Spleen (tissue), 7 donors: ENCODE results near the gene ADGRL3.

Experiments
- POLR2A ChIP-seq, 3 donors: fragments of 450-650 bp; IDR thresholded peaks; one replicate each; pipeline ENCODE4 v1.5.1; 2017; ENCODE audit warnings: antibody characterized with exemption in 3 of 3, mild to moderate bottlenecking in 1 of 3
- POLR2AphosphoS5 ChIP-seq, 3 donors: sonication (generic); formaldehyde crosslinking; IDR thresholded peaks; one replicate each; pipeline ENCODE4 v1.5.1; 2017; ENCODE audit warnings: antibody characterized with exemption in 3 of 3
- TF ChIP-seq, protein P1 (sequence below), 11 experiments: fragments of 200-600 bp in 7 of 11; fragments of 450-650 bp in 4 of 11; sonication (generic) in 4 of 11; IDR thresholded peaks in 8 of 11; conservative IDR thresholded peaks in 3 of 11; 1 replicate in 7 of 11; 2 replicates in 4 of 11; pipeline versions ENCODE4 v1.4.0 to v1.8.0; 2016 to 2021; ENCODE audit warnings: antibody characterized with exemption in 11 of 11, inconsistent platforms in 4 of 11, mild to moderate bottlenecking in 1 of 11
- donor health status: DM: no; HTN: no; CAD: no; lungs with moderate emphysema.
- donor health status: DM: no; HTN: no; CAD: no.
- donor health status: DM: no; HTN: no; CAD: no.

DNA sequence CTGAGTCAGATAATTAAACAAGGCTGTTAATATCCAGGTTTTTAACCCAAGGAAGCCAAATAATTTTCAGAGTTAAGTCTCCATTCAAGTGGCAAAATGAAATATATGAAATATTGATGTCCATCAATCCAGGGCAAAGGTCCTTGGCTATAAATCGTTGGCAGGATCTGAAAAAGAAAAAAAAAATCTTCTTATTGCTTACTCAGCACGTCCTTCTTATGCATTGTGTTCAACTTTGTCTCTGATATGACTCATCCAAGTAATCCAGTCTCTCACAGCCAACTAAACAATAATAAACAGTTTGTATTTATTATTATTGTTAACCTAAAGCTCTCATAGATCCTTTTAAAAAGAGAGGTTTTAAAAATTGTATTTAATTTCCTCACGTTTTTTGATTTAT is 851.2 kb downstream of the ADGRL3 start:
- TF ChIP-seq, protein P1, sequence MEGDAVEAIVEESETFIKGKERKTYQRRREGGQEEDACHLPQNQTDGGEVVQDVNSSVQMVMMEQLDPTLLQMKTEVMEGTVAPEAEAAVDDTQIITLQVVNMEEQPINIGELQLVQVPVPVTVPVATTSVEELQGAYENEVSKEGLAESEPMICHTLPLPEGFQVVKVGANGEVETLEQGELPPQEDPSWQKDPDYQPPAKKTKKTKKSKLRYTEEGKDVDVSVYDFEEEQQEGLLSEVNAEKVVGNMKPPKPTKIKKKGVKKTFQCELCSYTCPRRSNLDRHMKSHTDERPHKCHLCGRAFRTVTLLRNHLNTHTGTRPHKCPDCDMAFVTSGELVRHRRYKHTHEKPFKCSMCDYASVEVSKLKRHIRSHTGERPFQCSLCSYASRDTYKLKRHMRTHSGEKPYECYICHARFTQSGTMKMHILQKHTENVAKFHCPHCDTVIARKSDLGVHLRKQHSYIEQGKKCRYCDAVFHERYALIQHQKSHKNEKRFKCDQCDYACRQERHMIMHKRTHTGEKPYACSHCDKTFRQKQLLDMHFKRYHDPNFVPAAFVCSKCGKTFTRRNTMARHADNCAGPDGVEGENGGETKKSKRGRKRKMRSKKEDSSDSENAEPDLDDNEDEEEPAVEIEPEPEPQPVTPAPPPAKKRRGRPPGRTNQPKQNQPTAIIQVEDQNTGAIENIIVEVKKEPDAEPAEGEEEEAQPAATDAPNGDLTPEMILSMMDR (IDR thresholded peaks at IDR 0.05 in 8 of 11, conservative IDR thresholded peaks at IDR 0.05 in 3 of 11): no peak
- no peak for TF ChIP-seq POLR2AphosphoS5 (IDR thresholded peaks at IDR 0.05)
- no peak for TF ChIP-seq POLR2A (IDR thresholded peaks at IDR 0.05)
